ENCODE measurements around the gene KPTN. TPM values are rescaled to one million over a fixed set of nuclear protein-coding genes. Genes with fewer than 3 reads are reported as not detected.
A peak's percentile ranks its signal among the peaks of the same experiment; 100 is the strongest.

KPTN gene
- total RNA-seq, 1 donor from 2014 or later: 9.1 TPM

GRCh38 chr19:47432499-47432898, 51.5 kb downstream of the KPTN start:
- Mint-ChIP-seq H3K27ac (ENCODE audit: unreplicated experiment) (no peak overlapping the region), H3K4me1 (ENCODE audit: low read depth) (peaks cover 9% of the 10 kb centered on the region), H3K27me3 (ENCODE audit: low read depth) (peaks cover 1% of the 10 kb centered on the region), H3K4me3 (ENCODE audit: unreplicated experiment) (no peak overlapping the region), H3K9me3 (ENCODE audit: low read depth) (no peaks in the 10 kb centered on the region), H3K36me3 (ENCODE audit: low read depth) (no peaks in the 10 kb centered on the region)
- no peak for DNase-seq (ENCODE audit: low spot score)
- TF ChIP-seq, protein P1, sequence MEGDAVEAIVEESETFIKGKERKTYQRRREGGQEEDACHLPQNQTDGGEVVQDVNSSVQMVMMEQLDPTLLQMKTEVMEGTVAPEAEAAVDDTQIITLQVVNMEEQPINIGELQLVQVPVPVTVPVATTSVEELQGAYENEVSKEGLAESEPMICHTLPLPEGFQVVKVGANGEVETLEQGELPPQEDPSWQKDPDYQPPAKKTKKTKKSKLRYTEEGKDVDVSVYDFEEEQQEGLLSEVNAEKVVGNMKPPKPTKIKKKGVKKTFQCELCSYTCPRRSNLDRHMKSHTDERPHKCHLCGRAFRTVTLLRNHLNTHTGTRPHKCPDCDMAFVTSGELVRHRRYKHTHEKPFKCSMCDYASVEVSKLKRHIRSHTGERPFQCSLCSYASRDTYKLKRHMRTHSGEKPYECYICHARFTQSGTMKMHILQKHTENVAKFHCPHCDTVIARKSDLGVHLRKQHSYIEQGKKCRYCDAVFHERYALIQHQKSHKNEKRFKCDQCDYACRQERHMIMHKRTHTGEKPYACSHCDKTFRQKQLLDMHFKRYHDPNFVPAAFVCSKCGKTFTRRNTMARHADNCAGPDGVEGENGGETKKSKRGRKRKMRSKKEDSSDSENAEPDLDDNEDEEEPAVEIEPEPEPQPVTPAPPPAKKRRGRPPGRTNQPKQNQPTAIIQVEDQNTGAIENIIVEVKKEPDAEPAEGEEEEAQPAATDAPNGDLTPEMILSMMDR (IDR thresholded peaks at IDR 0.05): no peak

GRCh38 chr19:47432091-47432490, 51.9 kb downstream of the KPTN start:
- Mint-ChIP-seq H3K9me3 (ENCODE audit: low read depth) (no peaks in the 10 kb centered on the region), H3K4me1 (ENCODE audit: low read depth) (peaks cover 9% of the 10 kb centered on the region), H3K4me3 (ENCODE audit: unreplicated experiment) (no peak overlapping the region), H3K27me3 (ENCODE audit: low read depth) (peaks cover 1% of the 10 kb centered on the region), H3K27ac (ENCODE audit: unreplicated experiment) (no peak overlapping the region), H3K36me3 (ENCODE audit: low read depth) (no peaks in the 10 kb centered on the region)
- TF ChIP-seq, protein P1 (IDR thresholded peaks at IDR 0.05): no peak
- no peak for DNase-seq (ENCODE audit: low spot score)

- peak overlapping the region; percentile 41 for H3K4me3 Mint-ChIP-seq (ENCODE audit: unreplicated experiment)
- TF ChIP-seq, protein P1 (IDR thresholded peaks at IDR 0.05): peak; percentile 46
- H3K9me3 Mint-ChIP-seq (ENCODE audit: low read depth): no peaks in the 10 kb centered on the region
- H3K36me3 Mint-ChIP-seq (ENCODE audit: low read depth): no peaks in the 10 kb centered on the region
- peaks cover 1% of the 10 kb centered on the region for H3K27me3 Mint-ChIP-seq (ENCODE audit: low read depth)
- H3K4me1 Mint-ChIP-seq (ENCODE audit: low read depth): peaks cover 6% of the 10 kb centered on the region
- DNase-seq (ENCODE audit: low spot score): no peak
- no peak overlapping the region for H3K27ac Mint-ChIP-seq (ENCODE audit: unreplicated experiment)
Measured at GRCh38 chr19:47430041-47430802, 53.8 kb downstream of the KPTN start.

DNA sequence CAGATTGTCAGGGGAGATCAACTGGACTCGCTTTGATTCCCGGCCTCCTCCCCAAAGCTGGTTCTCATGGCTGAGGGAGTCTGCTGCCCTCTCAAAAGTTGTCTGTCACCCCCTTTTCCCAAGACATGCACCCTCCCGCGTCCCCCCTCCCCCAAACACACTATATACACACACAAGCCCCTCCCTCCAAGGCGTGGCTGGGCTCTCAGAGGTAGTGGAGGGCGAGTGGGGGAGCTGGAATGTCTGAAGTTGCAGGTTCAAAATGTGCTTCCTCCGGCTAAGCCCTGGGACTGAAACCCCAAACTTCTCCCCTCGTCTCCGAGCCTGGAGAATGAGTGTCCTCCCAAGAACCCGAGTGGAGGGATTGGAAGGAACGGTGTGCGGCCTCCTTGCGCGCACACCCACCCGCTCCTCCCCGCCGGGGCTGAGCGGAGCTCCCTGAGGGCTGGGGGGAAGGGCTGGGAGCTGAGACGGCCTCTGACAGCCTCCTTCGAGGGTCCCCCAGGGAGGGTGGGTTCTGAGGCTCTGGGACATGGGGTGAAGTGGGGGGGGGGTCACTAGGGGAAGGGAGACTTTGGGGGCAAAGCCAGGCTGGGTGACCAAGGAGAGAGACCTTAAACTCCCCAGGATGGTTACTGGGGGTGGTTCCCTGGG, 54.8 kb downstream of the KPTN start:
- Mint-ChIP-seq H3K27ac (ENCODE audit: unreplicated experiment) (no peak overlapping the region), H3K9me3 (ENCODE audit: low read depth) (no peaks in the 10 kb centered on the region), H3K36me3 (ENCODE audit: low read depth) (no peaks in the 10 kb centered on the region), H3K27me3 (ENCODE audit: low read depth) (no peaks in the 10 kb centered on the region), H3K4me1 (ENCODE audit: low read depth) (peaks cover 6% of the 10 kb centered on the region), H3K4me3 (ENCODE audit: unreplicated experiment) (no peak overlapping the region)
- TF ChIP-seq, protein P1 (IDR thresholded peaks at IDR 0.05): no peak
- no peak for DNase-seq (ENCODE audit: low spot score)

GRCh38 chr19:47428177-47428894, 55.7 kb downstream of the KPTN start:
- no peak overlapping the region for H3K27ac Mint-ChIP-seq (ENCODE audit: unreplicated experiment)
- no peaks in the 10 kb centered on the region for H3K36me3 Mint-ChIP-seq (ENCODE audit: low read depth)
- H3K4me3 Mint-ChIP-seq (ENCODE audit: unreplicated experiment): no peak overlapping the region
- DNase-seq (ENCODE audit: low spot score): no peak
- H3K9me3 Mint-ChIP-seq (ENCODE audit: low read depth): no peaks in the 10 kb centered on the region
- no peaks in the 10 kb centered on the region for H3K27me3 Mint-ChIP-seq (ENCODE audit: low read depth)
- TF ChIP-seq, protein P1 (IDR thresholded peaks at IDR 0.05): no peak
- H3K4me1 Mint-ChIP-seq (ENCODE audit: low read depth): peaks cover 6% of the 10 kb centered on the region

Measured in chondrocyte (in vitro differentiated cells).